ENCODE data around the gene ZNF584. TPM values are rescaled to one million over a fixed set of nuclear protein-coding genes. Genes with fewer than 3 reads are reported as not detected.

ZNF584 gene
- total RNA-seq: 10 to 100 TPM; 10.9 to 17.6 (median 12.6) TPM

DNA sequence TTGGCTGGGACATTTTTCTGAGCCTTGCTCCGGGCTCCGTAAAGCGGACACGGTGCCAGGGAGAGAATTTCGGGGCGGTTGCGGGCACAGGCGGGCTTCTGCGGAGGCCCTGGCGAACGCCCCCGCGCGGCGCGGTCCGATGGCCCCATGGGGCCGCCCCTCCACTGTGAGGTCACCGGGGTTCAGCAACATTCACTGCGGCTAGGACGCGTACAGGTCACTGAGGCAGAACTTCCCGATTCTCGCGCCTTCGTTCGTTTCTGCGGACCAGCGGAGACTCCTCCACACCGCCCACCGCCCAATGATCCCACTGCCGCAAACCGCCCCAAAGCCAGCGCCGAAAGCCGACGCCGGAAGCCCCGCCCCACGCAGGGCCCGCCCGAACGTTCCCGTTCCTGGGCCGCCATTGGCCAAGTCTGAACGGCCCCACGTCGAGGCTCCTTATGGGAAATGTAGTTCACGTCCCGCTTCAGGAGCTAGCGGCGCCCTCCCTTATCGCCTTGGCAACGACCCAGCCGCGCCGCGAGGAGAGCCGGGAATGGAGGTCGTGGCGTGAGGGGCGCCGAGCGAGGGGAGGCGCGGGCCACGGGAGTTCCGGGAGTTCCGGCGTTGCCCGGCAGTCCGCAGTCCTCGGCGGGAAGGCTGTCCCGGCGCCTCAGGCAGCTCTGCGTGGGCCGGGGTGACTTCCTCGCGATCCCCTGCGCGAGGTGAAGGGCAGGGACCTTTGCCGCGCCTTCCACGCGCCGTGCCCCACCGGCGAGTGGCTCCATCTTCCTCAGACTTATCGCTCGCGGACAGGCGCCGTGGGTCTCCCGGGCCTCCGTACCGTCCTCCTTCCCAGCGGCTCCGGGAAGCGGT, at the start of gene ZNF584:
Gene ZNF584 (plus strand): TSS at position 498 of the 858 bp plus-strand sequence. CDS start 499 bp downstream, outside the sequence.
- H3K9me3 ChIP-seq: no peaks in the 10 kb centered on the region
- peak within 1 kb of the TSS; percentile 72 to 89 (median 88) for H3K27ac ChIP-seq
- H3K36me3 ChIP-seq: peaks cover 0 to 6% of the 10 kb centered on the region in 2 donors
- no peaks in the 10 kb centered on the region for H3K27me3 ChIP-seq
- WGBS, 2 donors (ENCODE audit: low coverage in 1 of 2): 1% methylated on average over 21 of the region's 100 CpGs; no CpG with 5 or more reads in 1 of the 2 donors
- H3K4me3 ChIP-seq: peak within 1 kb of the TSS; percentile 93 to 95
- peaks cover 0 to 28% (median 14%) of the 10 kb centered on the region in 3 donors for H3K4me1 ChIP-seq
- ATAC-seq: peak; percentile 99
- no peak for TF ChIP-seq EP300 (IDR thresholded peaks at IDR 0.05)
- TF ChIP-seq, protein P1, sequence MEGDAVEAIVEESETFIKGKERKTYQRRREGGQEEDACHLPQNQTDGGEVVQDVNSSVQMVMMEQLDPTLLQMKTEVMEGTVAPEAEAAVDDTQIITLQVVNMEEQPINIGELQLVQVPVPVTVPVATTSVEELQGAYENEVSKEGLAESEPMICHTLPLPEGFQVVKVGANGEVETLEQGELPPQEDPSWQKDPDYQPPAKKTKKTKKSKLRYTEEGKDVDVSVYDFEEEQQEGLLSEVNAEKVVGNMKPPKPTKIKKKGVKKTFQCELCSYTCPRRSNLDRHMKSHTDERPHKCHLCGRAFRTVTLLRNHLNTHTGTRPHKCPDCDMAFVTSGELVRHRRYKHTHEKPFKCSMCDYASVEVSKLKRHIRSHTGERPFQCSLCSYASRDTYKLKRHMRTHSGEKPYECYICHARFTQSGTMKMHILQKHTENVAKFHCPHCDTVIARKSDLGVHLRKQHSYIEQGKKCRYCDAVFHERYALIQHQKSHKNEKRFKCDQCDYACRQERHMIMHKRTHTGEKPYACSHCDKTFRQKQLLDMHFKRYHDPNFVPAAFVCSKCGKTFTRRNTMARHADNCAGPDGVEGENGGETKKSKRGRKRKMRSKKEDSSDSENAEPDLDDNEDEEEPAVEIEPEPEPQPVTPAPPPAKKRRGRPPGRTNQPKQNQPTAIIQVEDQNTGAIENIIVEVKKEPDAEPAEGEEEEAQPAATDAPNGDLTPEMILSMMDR (IDR thresholded peaks at IDR 0.05): peak in 1 of 4 experiments; percentile 37
- TF ChIP-seq POLR2A (IDR thresholded peaks at IDR 0.05): peak; percentile 64 to 80
- TF ChIP-seq POLR2AphosphoS5 (IDR thresholded peaks at IDR 0.05): peak; percentile 79

DNA sequence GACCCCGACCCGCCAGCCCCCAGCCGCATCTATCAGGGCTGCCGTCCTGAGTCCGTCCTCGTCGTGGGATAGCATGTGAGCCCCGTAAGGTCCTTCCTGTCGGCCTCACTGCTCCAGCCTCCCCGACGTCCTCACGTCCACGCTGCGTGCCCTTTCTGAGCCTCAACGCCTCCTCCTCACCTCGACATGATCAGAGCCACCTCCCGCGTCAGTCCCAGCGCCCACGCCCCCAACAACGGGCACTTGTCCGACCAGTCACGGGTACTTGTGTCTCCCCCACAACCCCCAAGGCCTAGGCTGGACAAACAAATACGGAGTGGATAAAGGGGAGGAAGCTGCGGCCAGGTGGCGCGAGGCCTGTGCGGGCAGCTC, 46.6 kb upstream of the ZNF584 start:
- H3K36me3 ChIP-seq: peaks cover 0 to 12% of the 10 kb centered on the region in 2 donors
- H3K27ac ChIP-seq: peak overlapping the region; percentile 92 to 94 (median 93)
- peaks cover 0 to 26% (median 4%) of the 10 kb centered on the region in 3 donors for H3K4me1 ChIP-seq
- H3K9me3 ChIP-seq: no peaks in the 10 kb centered on the region
- 0 to 1% methylated on average over 3 to 16 of the region's 28 CpGs for WGBS, 2 donors (ENCODE audit: low coverage in 1 of 2)
- TF ChIP-seq, protein P1 (IDR thresholded peaks at IDR 0.05): no peak
- ATAC-seq: no peak
- H3K27me3 ChIP-seq: peaks cover 20% of the 10 kb centered on the region
- peak overlapping the region; percentile 82 to 84 for H3K4me3 ChIP-seq

DNA sequence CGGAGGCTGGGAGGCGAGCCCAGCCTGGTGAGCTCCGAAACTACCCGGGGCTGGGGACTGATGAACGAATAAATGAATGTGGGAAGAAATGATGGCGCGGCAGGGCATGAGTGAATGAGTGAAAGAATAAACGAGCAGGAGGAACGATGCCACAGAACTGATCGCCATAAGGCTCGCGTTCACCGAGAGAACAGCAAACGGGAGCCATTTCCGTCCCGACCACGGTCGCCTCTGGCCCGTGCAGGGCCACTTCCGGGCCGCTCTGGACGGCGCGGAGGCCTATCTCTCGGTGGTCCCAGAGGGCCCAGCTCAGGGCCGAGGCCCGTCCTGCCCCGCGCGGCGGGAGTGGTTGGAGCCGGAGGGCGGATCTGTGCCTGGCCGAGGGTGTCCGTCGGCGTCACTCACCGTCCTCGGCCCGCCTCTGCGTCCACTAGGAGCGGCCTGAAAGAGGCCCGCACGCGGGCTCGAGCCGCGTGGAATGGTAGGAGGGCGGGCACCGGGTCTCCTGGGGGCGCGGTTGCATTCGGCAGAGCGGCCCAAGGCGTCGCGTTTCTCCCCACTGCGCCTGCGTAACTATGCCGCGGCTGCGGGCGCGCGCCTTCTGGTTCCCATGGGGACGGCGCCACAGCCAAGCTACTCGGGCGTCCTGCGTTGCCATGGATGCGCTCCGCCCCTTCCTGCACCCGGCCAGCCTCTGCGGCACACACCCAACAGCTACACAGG, 46.0 kb upstream of the ZNF584 start, which contains the start of gene ZNF497:
Gene ZNF497 (minus strand): TSS at position 480 of the 723 bp plus-strand sequence. CDS start 5,116 bp downstream, outside the sequence.
- no peak for TF ChIP-seq EP300 (IDR thresholded peaks at IDR 0.05)
- TF ChIP-seq POLR2AphosphoS5 (IDR thresholded peaks at IDR 0.05): peak; percentile 81
- peak; percentile 58 to 80 for TF ChIP-seq POLR2A (IDR thresholded peaks at IDR 0.05)
- TF ChIP-seq, protein P1 (IDR thresholded peaks at IDR 0.05): peak in 1 of 4 experiments; percentile 35
- WGBS, 2 donors (ENCODE audit: low coverage in 1 of 2): 0% methylated on average over 16 to 25 of the region's 74 CpGs
- Histone ChIP-seq H3K4me1 (peaks cover 0 to 21% (median 4%) of the 10 kb centered on the region in 3 donors), H3K27me3 (peaks cover 20% of the 10 kb centered on the region), H3K4me3 (peak within 1 kb of the TSS; percentile 82 to 84), H3K27ac (peak within 1 kb of the TSS; percentile 92 to 94 (median 93)), H3K36me3 (peaks cover 0 to 13% of the 10 kb centered on the region in 2 donors), H3K9me3 (no peaks in the 10 kb centered on the region)
- ATAC-seq: peak; percentile 96

DNA sequence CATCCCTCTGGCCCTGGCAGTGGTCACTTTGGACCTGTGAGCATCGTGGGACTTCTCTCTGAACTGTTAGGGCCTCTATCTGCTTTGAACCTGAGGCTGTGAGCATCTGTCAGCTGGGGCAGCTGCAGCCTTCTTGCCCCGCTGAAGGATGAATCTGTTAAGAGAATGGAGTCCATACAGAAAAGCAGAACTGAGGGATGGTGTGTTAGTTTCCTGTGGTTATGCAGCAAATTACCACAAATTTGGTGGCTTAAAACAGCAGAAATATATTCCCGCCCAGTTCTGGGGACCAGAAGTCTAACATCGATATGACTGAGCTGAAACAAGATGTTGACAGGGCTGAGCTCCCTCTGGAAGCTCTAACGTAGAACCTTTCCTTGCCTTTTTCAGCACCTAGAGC, 44.3 kb upstream of the ZNF584 start:
- Histone ChIP-seq H3K27me3 (peaks cover 22% of the 10 kb centered on the region), H3K36me3 (peaks cover 0 to 19% of the 10 kb centered on the region in 2 donors), H3K4me1 (peaks cover 0 to 18% (median 4%) of the 10 kb centered on the region in 3 donors), H3K4me3 (no peak overlapping the region), H3K27ac (no peak overlapping the region), H3K9me3 (no peaks in the 10 kb centered on the region)
- no peak for TF ChIP-seq EP300 (IDR thresholded peaks at IDR 0.05)
- TF ChIP-seq POLR2A (IDR thresholded peaks at IDR 0.05): no peak
- no peak for TF ChIP-seq POLR2AphosphoS5 (IDR thresholded peaks at IDR 0.05)
- TF ChIP-seq, protein P1 (IDR thresholded peaks at IDR 0.05): no peak
- no peak for ATAC-seq
- 64 to 95% methylated on average over 3 to 4 of the region's 5 CpGs for WGBS, 2 donors (ENCODE audit: low coverage in 1 of 2)
